Hematopoietic multipotent progenitor cell treated with erythropoietin and hydrocortisone succinate and interleukin-3 and kit ligand, for 17 days (in vitro differentiated cells): ENCODE measurements around the gene IRF7.
"Not testable (repeated sequence)": the region's sequence is repeated elsewhere in the genome, so short reads cannot be mapped to it uniquely, and the experiment has no call there.

Source experiments
- DNase-seq: peaks from one replicate; pipeline ENCODE4 v3.0.0-alpha.2; 2015; ENCODE audit warnings: low spot score

IRF7 gene

DNA sequence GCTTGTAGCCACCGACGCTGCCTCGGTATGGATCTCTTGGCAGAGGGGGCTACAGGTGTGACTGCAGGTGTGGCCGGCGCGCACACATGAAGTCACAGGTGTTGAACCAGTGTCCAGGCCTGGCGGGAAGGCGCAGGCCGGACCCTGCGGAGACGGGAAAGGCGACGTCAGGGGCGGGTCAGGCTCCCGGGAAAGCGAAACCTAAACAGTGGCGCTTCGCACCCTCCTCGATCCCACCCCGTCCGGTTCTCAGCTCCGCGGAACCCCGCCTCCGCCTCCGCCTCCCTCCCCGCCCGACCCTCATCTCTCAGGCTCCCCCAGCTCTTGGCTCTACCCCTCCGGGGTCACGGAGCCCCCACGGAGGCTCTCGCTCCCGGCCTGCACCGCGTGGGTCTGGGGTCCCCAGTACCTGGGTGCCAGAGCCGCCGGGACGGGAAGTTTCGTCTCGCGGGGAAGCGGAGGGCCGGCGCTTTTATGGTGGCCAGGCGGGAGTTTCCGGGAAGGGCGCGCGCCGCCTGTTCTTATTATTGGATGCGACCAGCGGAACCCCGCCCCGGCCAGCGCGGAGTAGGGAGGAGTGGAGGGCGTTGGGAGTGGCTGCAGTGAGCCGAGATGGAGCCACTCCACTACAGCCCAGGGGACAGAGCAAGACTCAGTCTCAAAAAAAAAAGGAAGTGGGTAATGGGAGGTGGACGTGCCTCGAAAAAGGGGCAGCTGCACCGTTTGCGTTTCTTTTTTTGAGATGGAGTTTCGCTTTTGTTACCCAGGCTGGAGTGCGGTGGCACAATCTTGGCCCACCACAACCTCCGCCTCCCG, at the start of gene IRF7:
IRF7 (minus strand) TSS at position 447 of the 816 bp plus-strand sequence. CDS start 586 bp downstream, outside the sequence.
- peak; percentile 70 for DNase-seq

DNA sequence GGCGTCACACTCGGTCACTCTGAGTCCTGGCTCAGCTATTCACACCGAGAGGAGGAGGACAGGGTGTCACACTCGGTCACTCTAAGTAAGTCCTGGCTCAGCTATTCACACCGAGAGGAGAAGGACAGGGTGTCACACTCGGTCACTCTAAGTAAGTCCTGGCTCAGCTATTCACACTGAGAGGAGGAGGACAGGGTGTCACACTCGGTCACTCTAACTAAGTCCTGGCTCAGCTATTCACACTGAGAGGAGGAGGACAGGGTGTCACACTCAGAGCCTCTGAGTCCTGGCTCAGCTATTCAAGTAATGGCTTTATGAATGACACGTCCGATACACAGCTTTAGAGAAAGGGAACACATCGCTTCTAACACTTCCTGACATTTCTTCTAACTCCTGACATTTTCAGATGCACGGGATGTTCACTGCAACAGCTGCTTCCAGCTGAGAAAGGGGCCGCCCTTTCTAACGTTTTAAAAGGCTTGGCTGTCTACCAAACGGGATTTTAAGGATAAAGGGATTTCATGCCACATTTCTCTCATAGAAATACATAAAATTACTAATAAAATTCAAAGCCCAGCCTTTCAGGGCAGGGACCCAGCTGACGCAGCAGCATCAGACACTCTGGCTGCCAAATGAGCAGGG, 49.4 kb upstream of the IRF7 start:
- DNase-seq: no peak

DNA sequence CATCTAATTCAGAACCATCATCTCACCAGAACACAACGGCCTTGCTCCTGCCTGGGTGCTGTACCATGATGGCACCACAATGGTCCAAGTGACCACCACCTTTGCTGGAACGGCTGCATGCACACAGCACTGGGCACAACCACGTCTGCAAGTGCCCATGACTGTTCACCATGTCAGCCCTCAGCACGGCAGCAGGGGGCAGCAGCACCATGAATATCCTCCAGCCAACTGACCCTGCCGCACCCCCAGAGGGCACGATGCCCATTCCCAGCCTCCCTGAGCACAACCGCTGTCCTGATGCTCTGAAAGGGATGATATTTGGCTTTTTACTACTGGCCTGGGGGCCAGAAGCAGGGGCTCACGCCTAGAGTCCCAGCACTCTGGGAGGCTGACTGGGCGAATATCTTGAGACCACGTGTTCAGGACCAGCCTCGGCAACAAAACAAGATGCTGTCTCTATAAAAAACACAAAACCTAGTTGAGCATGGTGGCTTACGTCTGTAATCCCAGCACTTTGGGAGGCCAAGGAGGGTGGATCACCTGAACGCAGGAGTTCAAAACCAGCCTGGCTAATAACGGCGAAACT, 47.0 kb upstream of the IRF7 start:
- DNase-seq: peak; percentile 73

DNA sequence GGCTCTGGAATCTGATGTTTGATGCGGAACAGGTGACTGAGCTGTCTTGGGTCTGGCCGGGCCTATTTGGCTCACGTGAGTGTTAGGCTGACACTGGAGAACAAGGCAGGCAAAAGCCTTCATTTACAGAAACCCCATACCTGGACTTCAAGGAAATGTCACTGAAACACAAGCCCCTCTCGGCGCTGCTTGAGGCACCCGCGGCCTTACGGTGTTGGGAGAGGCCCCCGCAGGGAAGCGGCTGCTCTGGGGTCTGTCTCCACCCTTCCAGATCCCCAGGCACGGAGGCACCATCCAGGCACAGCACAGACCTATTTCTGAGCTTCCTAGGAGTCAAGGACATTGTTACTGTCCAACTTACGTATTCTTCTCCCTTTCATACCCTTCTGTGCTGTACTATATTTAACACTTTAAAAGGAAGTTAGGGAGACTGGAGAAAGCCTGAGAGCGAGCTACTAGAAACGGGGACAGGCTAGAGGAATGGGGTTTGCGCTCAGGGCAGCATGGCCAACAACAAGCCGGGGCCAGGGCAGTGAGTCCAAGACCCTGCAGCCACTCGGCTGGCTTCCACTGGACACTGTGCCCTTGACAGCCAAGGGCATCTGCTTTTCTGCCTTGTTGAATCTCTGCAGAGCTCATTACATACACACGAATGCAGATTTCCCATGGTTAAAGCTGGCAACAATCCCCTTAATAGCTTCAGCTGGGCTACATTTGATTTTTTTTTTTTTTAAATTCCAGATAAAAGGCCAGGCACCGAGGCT, 45.1 kb upstream of the IRF7 start:
- DNase-seq: no peak

- DNase-seq: no peak
These were observed 44.5 kb upstream of the IRF7 start for GRCh38 chr11:660281-660680.

DNA sequence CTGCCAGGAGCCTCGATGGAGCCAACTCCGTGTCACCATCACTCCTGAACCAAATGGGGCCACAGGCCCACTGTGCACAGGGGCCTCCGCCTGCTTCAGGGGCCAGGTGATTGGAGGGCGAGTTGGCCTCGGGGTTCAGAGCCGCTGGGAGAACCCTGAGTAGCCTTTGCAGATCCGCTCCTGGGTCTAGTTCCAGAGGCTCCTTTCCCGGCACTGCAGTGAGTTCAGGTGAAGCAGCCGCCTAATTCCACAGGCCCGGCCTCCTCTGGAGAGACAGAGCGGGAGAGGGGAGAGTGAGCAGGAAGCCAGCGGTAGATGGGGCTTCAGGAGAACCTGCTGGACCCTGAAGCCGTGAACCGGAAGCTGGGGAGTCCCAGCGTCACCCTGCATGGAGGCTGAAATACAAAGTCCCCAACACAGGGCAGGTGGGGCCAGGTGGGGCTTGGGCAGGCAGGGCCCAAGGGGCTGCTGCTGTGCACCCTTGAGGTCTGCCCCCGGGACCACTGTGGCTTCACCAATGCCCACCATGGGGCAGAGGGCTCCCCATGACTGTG, 43.9 kb upstream of the IRF7 start:
- DNase-seq: no peak

DNA sequence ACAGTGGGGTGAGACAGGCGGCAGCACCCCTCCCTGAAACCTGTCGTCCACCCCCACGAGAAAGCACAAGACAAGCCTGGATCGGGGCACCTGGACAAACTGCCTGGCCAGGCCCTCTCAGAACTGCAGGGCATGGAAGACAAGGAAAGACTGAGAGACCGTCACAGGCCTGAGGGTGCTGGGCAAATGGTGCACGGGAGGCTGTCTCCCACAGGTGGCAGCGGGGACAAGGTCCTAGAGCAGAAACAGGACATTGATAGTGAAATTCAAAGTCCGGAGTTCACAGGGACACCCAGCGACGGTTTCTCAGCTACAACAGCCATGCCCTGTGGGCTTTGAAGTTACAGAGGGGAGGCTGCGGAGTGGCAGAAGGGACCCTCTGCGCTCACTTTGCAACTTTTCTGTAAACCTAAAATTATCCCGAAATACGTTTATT, 42.0 kb upstream of the IRF7 start:
- DNase-seq: no peak

DNA sequence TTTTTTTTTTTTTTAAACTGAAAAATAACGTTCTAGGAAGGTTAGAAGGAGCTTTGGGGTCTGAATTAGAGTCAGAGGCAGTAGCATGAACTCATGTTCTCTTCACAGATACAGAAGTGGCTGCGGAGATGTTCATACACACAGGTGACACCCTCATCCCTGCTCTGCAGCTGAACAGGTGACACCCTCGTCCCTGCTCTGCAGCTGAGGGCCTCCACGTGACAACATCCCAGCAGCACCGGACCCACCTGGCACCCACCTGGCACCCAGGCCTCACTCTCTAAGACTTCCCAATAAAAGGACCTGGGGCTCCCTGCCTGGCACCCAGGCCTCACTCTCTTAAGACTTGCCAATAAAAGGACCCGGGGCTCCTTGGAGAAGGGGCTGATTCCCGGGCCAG, 41.1 kb upstream of the IRF7 start:
- no peak for DNase-seq

DNA sequence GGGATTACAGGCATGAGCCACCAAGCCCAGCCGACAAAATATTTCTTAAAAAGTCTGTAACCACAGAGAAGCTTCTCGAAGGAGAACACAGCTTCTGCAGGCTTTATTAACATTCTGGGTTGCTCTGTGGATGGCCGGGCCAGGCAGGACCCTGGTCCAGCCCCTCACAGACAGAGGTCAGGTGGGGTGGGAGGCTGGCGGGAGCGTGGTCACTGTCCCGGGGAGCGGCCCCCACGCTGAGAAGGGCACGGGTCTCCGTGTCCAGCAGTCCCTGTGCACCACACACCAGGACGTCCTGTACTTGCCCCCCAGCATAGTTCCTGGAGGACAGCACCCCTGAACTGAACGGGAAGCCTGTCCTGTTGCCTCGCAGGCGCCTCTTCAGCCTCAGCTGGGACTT, 40.7 kb upstream of the IRF7 start:
- no peak for DNase-seq

GRCh38 chr11:655036-655726, 39.4 kb upstream of the IRF7 start:
- DNase-seq: no peak

DNA sequence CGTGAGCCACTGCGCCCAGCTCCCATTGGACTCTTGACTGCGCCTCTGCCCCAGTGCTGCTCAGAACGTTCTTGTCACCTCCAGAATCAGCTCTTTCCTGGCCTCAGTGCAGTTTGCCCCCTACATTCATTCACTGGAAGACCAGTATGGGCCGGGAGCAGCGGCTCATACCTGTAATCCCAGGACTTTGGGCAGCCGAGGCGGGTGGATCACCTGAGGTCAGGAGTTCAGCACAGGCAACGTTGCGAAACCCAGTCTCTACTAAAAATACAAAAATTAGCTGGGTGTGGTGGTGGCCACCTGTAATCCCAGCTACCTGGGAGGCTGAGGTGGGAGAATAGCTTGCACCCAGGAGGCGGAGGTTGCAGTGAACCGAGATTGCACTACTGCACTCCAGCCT, 38.7 kb upstream of the IRF7 start:
- not testable (repeated sequence) for DNase-seq

GRCh38 chr11:653837-654236, 38.1 kb upstream of the IRF7 start:
- no peak for DNase-seq

GRCh38 chr11:653136-653535, 37.4 kb upstream of the IRF7 start:
- DNase-seq: not testable (repeated sequence)

DNA sequence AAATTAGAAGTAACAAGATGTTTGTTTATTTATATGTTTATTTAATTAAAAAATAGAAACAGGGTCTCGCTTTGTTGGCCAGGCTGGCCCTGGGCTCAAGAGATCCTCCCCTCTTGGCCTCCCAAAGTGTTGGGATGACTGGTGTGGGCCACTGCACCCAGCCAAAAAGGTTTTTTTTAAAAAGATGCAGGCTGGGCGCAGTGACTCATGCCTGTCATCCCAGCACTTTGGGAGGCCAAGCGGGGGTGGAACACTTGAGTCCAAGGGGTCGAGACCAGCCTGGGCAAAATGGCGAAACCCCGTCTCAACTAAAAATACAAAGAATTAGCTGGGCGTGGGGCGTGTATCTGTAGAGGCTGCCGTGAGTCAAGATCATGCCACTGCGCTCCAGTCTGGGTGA, 34.7 kb upstream of the IRF7 start:
- DNase-seq: no peak

- not testable (repeated sequence) for DNase-seq
These were observed 32.0 kb upstream of the IRF7 start for GRCh38 chr11:647672-648158.

- no peak for DNase-seq
These were observed 30.5 kb upstream of the IRF7 start for GRCh38 chr11:646214-646613.

DNA sequence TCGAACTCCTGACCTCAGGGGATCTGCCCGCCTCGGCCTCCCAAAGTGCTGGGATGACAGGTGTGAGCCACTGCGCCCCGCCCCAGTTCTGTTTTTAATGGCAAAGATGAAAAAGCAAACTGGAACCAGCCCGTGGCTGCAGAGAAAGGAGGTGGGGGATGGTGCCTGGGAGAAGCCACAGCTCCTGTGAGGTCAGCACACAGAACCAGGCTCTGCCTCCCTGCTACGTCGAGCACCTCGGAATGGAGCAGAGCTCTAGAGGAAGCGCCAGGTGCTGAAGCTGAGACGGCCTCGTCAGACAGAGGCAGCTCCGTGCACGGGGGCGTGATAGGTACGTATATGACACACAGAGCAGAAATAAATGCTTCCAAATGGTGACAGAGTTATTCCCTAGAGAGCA, 29.8 kb upstream of the IRF7 start:
- DNase-seq: no peak

DNA sequence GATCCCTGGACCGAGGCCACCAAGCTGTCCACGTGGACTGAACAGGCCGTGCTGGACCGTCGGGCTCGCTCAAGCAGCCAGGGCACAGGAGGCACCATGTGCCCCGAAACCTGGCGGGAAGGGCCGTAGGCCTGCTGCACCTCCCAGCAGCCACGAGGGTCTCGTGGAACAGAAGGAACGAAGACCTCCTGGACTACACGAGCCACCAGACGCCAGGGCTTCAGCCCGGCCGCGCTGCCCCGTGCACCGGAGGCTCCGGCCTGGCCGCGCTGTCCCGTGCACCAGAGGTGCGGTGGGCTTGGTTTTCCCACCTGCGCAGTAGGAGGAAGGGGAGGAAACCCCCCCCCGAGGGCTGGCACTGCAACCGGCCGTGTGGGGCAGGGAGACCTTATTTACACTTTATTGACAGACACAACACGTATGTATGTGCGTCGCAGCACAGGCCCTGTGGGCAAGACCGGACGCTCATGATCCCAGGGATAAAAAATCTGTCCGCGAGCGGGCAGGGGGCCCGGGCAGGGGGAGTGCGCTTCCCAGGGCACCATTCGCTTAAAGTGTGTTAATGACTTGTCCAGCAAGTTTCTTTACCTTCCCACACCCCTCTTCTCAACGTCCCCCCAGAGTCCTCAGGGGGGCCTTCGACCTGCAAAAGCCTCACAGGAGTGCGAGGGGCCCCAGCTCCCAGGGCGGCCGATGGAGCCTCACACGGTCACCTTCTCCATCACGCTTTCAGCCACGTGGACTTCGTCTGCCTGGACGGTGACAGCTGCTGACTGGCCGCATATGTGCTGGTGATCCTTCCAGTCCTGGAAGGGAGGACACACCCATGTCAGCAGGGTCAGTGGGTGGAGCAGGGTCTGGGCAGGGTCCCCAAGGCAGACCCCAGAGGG, 28.3 kb upstream of the IRF7 start:
- DNase-seq: no peak

DNA sequence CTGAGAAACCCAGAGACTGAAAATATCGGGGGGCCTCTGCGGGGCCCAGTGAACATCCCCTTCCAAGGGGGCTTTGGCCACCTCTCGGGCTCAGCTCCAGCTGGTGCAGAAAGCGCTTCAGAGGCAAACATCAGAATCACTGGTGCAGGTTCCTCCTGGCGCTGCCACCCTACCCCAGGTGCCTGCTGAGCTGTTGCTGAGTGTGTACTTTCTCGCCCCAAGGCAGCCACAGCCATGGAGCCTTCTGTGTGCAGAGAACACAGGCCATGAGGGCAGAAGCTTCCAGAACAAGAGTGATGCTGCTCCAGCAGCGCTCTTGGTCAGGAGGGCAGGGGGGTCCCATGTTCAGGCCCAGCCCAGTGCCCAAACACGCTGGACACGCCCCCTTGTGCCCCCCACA, 27.6 kb upstream of the IRF7 start:
- DNase-seq: no peak

DNA sequence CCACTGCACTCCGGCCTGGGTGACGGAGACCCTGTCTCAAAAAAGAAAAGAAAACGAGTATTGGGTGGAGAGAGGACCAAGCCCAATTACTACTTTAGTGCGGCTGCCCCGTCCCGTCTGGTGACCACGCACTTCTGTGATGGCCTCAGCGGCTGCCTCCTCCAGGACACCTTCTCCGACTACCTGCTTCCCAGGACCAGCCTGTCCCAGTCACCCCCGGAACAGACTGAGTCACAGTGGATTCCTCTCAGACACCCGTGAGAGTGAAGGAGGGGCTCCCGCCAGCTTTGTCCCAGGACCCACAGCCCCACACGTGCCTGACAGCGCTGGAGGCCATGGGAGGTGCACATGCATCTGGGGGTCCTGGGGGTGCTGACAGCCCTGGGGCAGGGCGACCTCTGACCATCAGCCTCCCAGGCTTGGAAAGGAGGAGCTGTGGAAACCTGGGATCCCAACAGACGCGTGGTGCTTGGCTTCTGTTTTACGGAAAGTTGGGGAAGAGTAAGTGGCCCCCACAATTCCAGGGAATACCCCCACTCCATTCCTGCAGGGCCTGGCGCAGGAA, 26.1 kb upstream of the IRF7 start:
- no peak for DNase-seq
